Kidney (tissue), 14 donors: ENCODE results near the gene GMDS. TPM values are rescaled to one million over a fixed set of nuclear protein-coding genes. Genes with fewer than 3 reads are reported as not detected.
A peak's percentile ranks its signal among the peaks of the same experiment; 100 is the strongest.

Experiments used
- DNase-seq, 5 donors: peaks; one replicate each; pipeline ENCODE4 v3.0.0-alpha.2; 2013 to 2020
- FAIRE-seq: peaks from 2 replicates; lab custom pipeline; 2012; peaks lifted over from hg19 to GRCh38; lab: Jason Lieb, UNC
- H3K27ac ChIP-seq, 2 donors: one replicate each; pipeline ENCODE4 v1.7.0; 2013; ENCODE audit warnings: low read depth in 2 of 2, low read length in 2 of 2, inconsistent platforms in 1 of 2
- H3K27me3 ChIP-seq: one replicate; pipeline ENCODE4 v1.7.1; 2013; ENCODE audit warnings: low read length, inconsistent platforms; ENCODE audit not compliant: control insufficient read depth, insufficient read depth
- H3K36me3 ChIP-seq, 3 donors: one replicate each; pipeline versions ENCODE4 v1.7.0 to v1.7.1; 2013; ENCODE audit warnings: low read length in 3 of 3, control low read depth in 1 of 3, inconsistent platforms in 1 of 3; ENCODE audit not compliant: insufficient read depth in 3 of 3, control insufficient read depth in 2 of 3
- H3K4me1 ChIP-seq, 3 donors: one replicate each; pipeline versions ENCODE4 v1.7.0 to v1.7.1; 2013; ENCODE audit warnings: low read length in 3 of 3, inconsistent platforms in 1 of 3, low read depth in 1 of 3; ENCODE audit not compliant: control insufficient read depth in 2 of 3, insufficient read depth in 2 of 3
- H3K4me3 ChIP-seq, 3 donors: one replicate each; pipeline versions ENCODE4 v1.7.0 to v1.8.1; 2013; ENCODE audit warnings: low read length in 3 of 3, control low read depth in 1 of 3, inconsistent platforms in 1 of 3
- H3K9ac ChIP-seq, 3 donors: one replicate each; pipeline versions ENCODE4 v1.7.0 to v1.7.1; 2013; ENCODE audit warnings: low read length in 3 of 3, control low read depth in 1 of 3, inconsistent platforms in 1 of 3
- H3K9me3 ChIP-seq, 3 donors: one replicate each; pipeline versions ENCODE4 v1.7.0 to v1.7.1; 2013; ENCODE audit warnings: low read length in 3 of 3, control low read depth in 1 of 3, inconsistent platforms in 1 of 3; ENCODE audit not compliant: control insufficient read depth in 2 of 3, insufficient read depth in 1 of 3
- intact Hi-C: fragments of 100-400 bp; cut with DNase I; formaldehyde crosslinking; loops from one replicate; pipeline ENCODE4 v1.11.1; 2022
- polyA plus RNA-seq: library from polyadenylated mRNA; stranded (reverse); fragments of 350-450 nt; fragmentation: Illumina TruSeq; extraction: RNeasy Lipid Tissue Mini Kit (QIAGEN cat#74804); gene quantifications from one replicate; pipeline ENCODE4 v1.2.3, GENCODE V29; 2014; ENCODE audit warnings: low read depth, low replicate concordance; ENCODE audit not compliant: insufficient read depth
- total RNA-seq: library from RNA; stranded (reverse); fragmentation: NEBNext Ultra II Directional; extraction: Animal tissue kit (Norgen Biotek cat#: 25700); gene quantifications from one replicate; pipeline ENCODE4 v1.2.1, GENCODE V29; 2021
- TF ChIP-seq, protein P1 (sequence below): IDR thresholded peaks from 3 replicates; pipeline ENCODE4 v1.5.1; 2012; ENCODE audit warnings: mild to moderate bottlenecking, moderate library complexity, borderline replicate concordance; ENCODE audit not compliant: insufficient read depth; ENCODE audit errors: extremely low read depth
- donor health status: control.
- donor health status: control.
- donor health status: control.
- donor health status: control.
- donor health status: control.
- donor health status: DM: yes; HTN: yes; CAD: no.
- donor health status: Normal renal cell carcinoma (clear cell type).

Gene GMDS
- total and polyA plus RNA-seq, 2 donors from 2014 or later = 49.6 to 63.7 TPM

DNA sequence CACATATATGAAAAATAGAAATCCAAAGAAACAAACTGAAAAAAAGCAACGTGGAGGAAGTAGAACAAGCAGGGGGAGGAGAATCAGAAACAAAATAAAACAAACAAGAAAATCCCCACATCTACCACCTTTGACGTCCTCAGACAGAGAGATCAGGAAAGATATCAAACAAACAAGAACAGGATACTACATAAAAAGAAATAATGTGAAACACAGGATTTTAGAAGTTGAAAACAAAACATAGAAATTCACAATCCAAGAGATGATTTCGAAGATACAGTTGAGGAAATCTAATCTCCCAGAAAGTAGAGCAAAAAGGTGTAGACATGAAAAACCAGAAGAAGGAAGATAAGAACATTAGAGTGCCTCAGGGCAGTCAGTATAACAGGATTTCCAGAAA, 514.5 kb downstream of the GMDS start:
- intact Hi-C loops = no loop called here
- H3K9me3 ChIP-seq = peaks cover 0 to 6% (median 0%) of the 10 kb centered on the region in 3 donors
- H3K27ac ChIP-seq = no peak overlapping the region
- no peak overlapping the region for H3K9ac ChIP-seq
- no peak for FAIRE-seq
- TF ChIP-seq, protein P1, sequence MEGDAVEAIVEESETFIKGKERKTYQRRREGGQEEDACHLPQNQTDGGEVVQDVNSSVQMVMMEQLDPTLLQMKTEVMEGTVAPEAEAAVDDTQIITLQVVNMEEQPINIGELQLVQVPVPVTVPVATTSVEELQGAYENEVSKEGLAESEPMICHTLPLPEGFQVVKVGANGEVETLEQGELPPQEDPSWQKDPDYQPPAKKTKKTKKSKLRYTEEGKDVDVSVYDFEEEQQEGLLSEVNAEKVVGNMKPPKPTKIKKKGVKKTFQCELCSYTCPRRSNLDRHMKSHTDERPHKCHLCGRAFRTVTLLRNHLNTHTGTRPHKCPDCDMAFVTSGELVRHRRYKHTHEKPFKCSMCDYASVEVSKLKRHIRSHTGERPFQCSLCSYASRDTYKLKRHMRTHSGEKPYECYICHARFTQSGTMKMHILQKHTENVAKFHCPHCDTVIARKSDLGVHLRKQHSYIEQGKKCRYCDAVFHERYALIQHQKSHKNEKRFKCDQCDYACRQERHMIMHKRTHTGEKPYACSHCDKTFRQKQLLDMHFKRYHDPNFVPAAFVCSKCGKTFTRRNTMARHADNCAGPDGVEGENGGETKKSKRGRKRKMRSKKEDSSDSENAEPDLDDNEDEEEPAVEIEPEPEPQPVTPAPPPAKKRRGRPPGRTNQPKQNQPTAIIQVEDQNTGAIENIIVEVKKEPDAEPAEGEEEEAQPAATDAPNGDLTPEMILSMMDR = no peak
- DNase-seq = no peak
- H3K4me3 ChIP-seq = no peak overlapping the region
- H3K4me1 ChIP-seq = no peaks in the 10 kb centered on the region
- H3K27me3 ChIP-seq = no peaks in the 10 kb centered on the region
- no peaks in the 10 kb centered on the region for H3K36me3 ChIP-seq

DNA sequence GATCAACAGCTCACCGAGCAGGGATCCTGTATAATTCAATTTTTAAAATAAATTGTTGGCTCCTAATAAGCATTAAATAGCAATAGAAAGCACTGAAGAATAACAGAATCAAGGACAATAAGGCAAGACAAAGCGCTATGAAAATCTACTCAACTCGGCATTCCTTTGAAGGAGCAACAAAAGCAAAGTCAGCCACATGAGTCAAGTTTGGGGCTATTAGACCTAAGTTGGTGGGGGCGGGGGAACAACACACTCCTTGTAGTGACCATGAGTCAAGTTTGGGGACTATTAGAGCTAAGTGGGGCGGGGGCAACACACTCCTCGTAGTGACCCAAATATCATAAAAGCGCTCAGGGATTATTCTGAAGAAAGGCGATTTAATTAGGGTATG, 515.7 kb downstream of the GMDS start:
- no peak overlapping the region for H3K9ac ChIP-seq
- FAIRE-seq = no peak
- H3K27ac ChIP-seq = no peak overlapping the region
- intact Hi-C loops = no loop called here
- H3K4me3 ChIP-seq = no peak overlapping the region
- no peaks in the 10 kb centered on the region for H3K27me3 ChIP-seq
- peaks cover 0 to 6% (median 0%) of the 10 kb centered on the region in 3 donors for H3K9me3 ChIP-seq
- H3K4me1 ChIP-seq = no peaks in the 10 kb centered on the region
- DNase-seq = no peak
- TF ChIP-seq, protein P1 = no peak
- H3K36me3 ChIP-seq = no peaks in the 10 kb centered on the region

DNA sequence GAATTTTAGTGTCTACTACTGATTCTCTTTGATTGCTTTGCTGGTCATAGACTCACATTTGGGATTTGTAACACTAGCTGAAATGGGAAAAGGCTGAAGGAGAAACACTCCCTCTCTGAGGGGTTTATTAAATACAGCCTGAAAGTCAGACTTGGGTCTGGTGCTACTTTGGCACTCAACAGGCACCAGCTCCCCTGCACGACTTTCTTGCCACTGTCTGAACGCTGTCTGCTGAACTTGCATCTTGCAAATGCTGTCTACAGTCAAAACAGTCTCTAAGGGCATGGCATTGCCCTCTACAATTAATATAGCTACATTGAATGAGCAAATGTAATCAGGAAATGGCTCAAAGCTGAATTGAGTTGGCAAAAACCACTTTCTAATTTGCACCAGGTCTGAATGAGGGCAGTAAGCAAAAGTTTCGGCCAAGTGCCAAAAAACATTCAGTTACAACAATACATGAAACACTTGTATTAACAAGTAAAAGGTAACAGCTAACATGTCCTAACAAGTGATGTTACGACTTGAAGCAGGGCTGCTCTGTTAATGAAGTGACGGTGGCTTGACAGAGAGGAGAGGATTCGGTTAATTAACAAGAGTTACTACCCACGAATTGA, 516.2 kb downstream of the GMDS start:
- DNase-seq (peak in 1 of 5 donors; percentile 26), FAIRE-seq (no peak)
- Histone ChIP-seq H3K27ac (peak overlapping the region in 1 of 2 donors; percentile 27), H3K9me3 (peaks cover 0 to 6% (median 0%) of the 10 kb centered on the region in 3 donors), H3K9ac (no peak overlapping the region), H3K27me3 (no peaks in the 10 kb centered on the region), H3K4me3 (no peak overlapping the region), H3K4me1 (no peaks in the 10 kb centered on the region), H3K36me3 (no peaks in the 10 kb centered on the region)
- intact Hi-C loops = no loop called here
- TF ChIP-seq, protein P1 = no peak
